ENCODE measurements around the gene ANKRD44. TPM values are rescaled to one million over a fixed set of nuclear protein-coding genes. Genes with fewer than 3 reads are reported as not detected.

The ANKRD44 gene
- total and polyA plus RNA-seq, 2 of the 8 experiments (the other 6 are each of a cell fraction or from before 2014, with no cell fraction given), result 1.2 to 1.3 TPM

DNA sequence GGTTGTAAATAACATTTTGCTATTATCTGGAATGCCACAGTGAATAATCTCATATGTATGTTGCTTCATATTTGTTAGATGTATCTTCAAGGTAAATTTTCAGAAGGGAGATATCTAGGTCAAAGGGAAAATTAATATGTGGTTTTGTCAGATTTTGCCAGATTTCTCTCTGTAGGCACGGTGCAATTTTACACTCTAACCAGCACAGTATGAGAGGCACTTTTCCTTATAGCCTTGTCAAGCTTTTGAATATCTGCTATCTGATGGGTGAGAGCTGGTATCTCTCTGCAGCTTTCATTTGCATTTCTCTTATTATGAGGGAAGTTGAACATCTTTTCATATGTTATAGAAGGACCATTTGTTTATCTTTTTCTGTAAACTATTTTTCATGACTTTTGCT lies 208.3 kb downstream of the ANKRD44 start (continued):
- TF ChIP-seq EP300 (IDR thresholded peaks at IDR 0.05; ENCODE audit: borderline replicate concordance in 1 of 2, low read depth in 2 of 2, low read length in 2 of 2) (no peak), YY1 (IDR thresholded peaks at IDR 0.05; ENCODE audit: low read depth, low read length) (no peak)

Data from H1 (cell line).